HepG2 (cell line): ENCODE measurements around the gene HOXD1. TPM values are rescaled to one million over a fixed set of nuclear protein-coding genes. Genes with fewer than 3 reads are reported as not detected.

Experiments
- HOXA3 ChIP-seq: sonication (generic); formaldehyde crosslinking; IDR thresholded peaks from 2 replicates; pipeline ENCODE4 v1.5.0; 2020; ENCODE audit warnings: missing genetic modification reagents
- JUNB ChIP-seq: sonication (generic); formaldehyde crosslinking; IDR thresholded peaks from 2 replicates; pipeline ENCODE4 v1.8.0; 2022; ENCODE audit warnings: missing genetic modification reagents, mild to moderate bottlenecking, borderline replicate concordance
- KDM3A ChIP-seq: IDR thresholded peaks from 2 replicates; pipeline ENCODE4 v1.6.1; 2018; ENCODE audit warnings: low read depth, missing compliant biosample characterization
- MED8 ChIP-seq: sonication (generic); formaldehyde crosslinking; IDR thresholded peaks from 2 replicates; pipeline ENCODE4 v1.8.1; 2023; ENCODE audit warnings: mild to moderate bottlenecking, missing genetic modification reagents; ENCODE audit not compliant: insufficient replicate concordance
- NCOA1 ChIP-seq: sonication (generic); formaldehyde crosslinking; IDR thresholded peaks from 2 replicates; pipeline ENCODE4 v1.9.0; 2021; ENCODE audit warnings: missing genetic modification reagents
- RBAK ChIP-seq: sonication (generic); formaldehyde crosslinking; IDR thresholded peaks from 2 replicates; pipeline ENCODE4 v1.5.1; 2020; ENCODE audit warnings: mild to moderate bottlenecking, missing genetic modification reagents
- SATB2 ChIP-seq: sonication (generic); formaldehyde crosslinking; IDR thresholded peaks from 2 replicates; pipeline ENCODE4 v1.5.0; 2020; ENCODE audit warnings: missing genetic modification reagents
- SRY ChIP-seq: sonication (generic); formaldehyde crosslinking; IDR thresholded peaks from 2 replicates; pipeline ENCODE4 v1.8.0; 2022; ENCODE audit warnings: mild to moderate bottlenecking, missing genetic modification reagents
- ZBTB21 ChIP-seq: sonication (generic); formaldehyde crosslinking; IDR thresholded peaks from 2 replicates; pipeline ENCODE4 v1.4.0; 2020; ENCODE audit warnings: missing genetic modification reagents
- ZNF121 ChIP-seq: sonication (generic); formaldehyde crosslinking; IDR thresholded peaks from 2 replicates; pipeline ENCODE4 v1.5.0; 2020; ENCODE audit warnings: mild to moderate bottlenecking, missing genetic modification reagents
- ZNF460 ChIP-seq: sonication (generic); formaldehyde crosslinking; IDR thresholded peaks from 2 replicates; pipeline ENCODE4 v1.5.1; 2020; ENCODE audit warnings: missing genetic modification reagents, mild to moderate bottlenecking, borderline replicate concordance
- ZNF768 ChIP-seq: sonication (generic); formaldehyde crosslinking; IDR thresholded peaks from 2 replicates; pipeline ENCODE4 v1.4.0; 2020; ENCODE audit warnings: missing genetic modification reagents
- ZNF878 ChIP-seq: sonication (generic); formaldehyde crosslinking; IDR thresholded peaks from 2 replicates; pipeline ENCODE4 v1.8.1; 2023; ENCODE audit warnings: mild to moderate bottlenecking, missing genetic modification reagents, moderate library complexity
- polyA plus RNA-seq, 8 experiments: library from polyadenylated mRNA; depleted of rRNA in 3 of 8; stranded (reverse) in 7 of 8; unstranded in 1 of 8; fragments of >200 nt; fragmentation: Illumina TruSeq in 4 of 8; extraction: Trizol in 4 of 8; gene quantifications; 2 replicates each; pipeline versions ENCODE4 v1.2.1 to v1.2.3, GENCODE V29; 2011 to 2016; ENCODE audit warnings: low read depth in 4 of 8, missing spikeins in 1 of 8, mixed read lengths in 1 of 8; ENCODE audit not compliant: insufficient read depth in 1 of 8
- total RNA-seq, 5 experiments: library from RNA; depleted of rRNA; stranded (reverse); fragments of >200 nt; fragmentation: Illumina TruSeq; extraction: Trizol; gene quantifications; 2 replicates each; pipeline ENCODE4 v1.2.3, GENCODE V29; 2016; ENCODE audit warnings: low read depth in 1 of 5
- TF ChIP-seq, protein P1 (sequence below): sonication (generic); formaldehyde crosslinking; IDR thresholded peaks from 2 replicates; pipeline ENCODE4 v1.5.1; 2020; ENCODE audit warnings: mild to moderate bottlenecking, missing genetic modification reagents, moderate library complexity
- TF ChIP-seq, protein P2 (sequence below): sonication (generic); formaldehyde crosslinking; IDR thresholded peaks from 2 replicates; pipeline ENCODE4 v1.8.0; 2022; ENCODE audit warnings: missing genetic modification reagents, mild to moderate bottlenecking, moderate library complexity, borderline replicate concordance
- TF ChIP-seq, protein P3 (sequence below): sonication (generic); formaldehyde crosslinking; IDR thresholded peaks from 2 replicates; pipeline ENCODE4 v1.9.0; 2022; ENCODE audit warnings: missing genetic modification reagents, mild to moderate bottlenecking, borderline replicate concordance
- TF ChIP-seq, protein P4 (sequence below): IDR thresholded peaks from 2 replicates; pipeline ENCODE4 v1.6.1; 2016; ENCODE audit warnings: missing compliant biosample characterization, missing genetic modification reagents, borderline replicate concordance
- TF ChIP-seq, protein P5 (sequence below): IDR thresholded peaks from 2 replicates; pipeline ENCODE4 v1.6.1; 2016; ENCODE audit warnings: missing compliant biosample characterization, missing genetic modification reagents, borderline replicate concordance

Gene HOXD1
- total and polyA plus RNA-seq, 2 of the 13 experiments (the other 11 are each of a cell fraction or from before 2014, with no cell fraction given), result 10.0 to 22.3 TPM

DNA sequence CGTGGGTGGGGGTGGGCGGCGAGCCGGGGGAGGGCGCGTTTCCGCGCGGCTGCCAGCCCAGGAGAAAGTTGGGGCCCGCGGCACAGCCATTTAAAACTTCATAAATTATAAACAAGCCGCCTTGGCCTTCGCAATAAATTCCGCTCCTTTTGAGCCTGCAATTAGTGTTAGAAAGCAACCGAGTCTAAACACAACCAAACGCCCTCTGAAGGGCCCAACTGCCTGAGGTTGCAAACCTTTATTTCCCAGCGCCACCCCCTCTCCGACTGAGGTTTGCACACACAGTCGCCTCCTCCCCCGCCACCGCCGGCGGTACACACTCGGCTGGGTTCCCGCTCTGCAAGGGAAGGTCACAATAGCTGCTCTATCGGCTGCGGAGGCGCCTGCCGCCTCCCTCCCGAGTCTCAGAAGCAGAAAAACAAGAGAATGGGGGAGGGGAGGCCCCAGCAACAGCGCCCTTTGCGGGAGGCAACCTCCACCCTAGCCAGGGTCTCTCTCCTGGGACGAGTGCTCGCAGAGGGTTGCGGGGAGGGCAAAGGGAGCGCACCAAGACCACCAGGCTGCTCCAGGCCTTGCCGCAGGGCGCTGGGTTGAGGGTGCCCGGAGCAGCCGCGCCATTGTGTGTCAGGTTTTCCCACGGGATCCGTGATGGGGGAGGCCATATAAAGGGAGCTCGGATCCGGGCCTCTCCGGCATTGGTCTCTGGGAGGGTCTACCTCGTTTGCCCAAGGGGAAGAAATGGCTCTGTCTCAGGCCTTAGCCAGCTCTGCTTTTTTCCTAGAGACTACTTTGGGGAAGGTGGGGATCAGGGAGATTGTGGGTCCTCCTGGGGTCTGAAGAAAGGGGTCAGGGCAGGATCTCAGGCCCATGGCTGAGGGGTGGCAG is 13.4 kb upstream of the HOXD1 start (continued):
- TF ChIP-seq, protein P1, sequence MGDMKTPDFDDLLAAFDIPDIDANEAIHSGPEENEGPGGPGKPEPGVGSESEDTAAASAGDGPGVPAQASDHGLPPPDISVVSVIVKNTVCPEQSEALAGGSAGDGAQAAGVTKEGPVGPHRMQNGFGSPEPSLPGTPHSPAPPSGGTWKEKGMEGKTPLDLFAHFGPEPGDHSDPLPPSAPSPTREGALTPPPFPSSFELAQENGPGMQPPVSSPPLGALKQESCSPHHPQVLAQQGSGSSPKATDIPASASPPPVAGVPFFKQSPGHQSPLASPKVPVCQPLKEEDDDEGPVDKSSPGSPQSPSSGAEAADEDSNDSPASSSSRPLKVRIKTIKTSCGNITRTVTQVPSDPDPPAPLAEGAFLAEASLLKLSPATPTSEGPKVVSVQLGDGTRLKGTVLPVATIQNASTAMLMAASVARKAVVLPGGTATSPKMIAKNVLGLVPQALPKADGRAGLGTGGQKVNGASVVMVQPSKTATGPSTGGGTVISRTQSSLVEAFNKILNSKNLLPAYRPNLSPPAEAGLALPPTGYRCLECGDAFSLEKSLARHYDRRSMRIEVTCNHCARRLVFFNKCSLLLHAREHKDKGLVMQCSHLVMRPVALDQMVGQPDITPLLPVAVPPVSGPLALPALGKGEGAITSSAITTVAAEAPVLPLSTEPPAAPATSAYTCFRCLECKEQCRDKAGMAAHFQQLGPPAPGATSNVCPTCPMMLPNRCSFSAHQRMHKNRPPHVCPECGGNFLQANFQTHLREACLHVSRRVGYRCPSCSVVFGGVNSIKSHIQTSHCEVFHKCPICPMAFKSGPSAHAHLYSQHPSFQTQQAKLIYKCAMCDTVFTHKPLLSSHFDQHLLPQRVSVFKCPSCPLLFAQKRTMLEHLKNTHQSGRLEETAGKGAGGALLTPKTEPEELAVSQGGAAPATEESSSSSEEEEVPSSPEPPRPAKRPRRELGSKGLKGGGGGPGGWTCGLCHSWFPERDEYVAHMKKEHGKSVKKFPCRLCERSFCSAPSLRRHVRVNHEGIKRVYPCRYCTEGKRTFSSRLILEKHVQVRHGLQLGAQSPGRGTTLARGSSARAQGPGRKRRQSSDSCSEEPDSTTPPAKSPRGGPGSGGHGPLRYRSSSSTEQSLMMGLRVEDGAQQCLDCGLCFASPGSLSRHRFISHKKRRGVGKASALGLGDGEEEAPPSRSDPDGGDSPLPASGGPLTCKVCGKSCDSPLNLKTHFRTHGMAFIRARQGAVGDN (CRISPR knock-in tag), result peak; percentile 90
- TF ChIP-seq, protein P2, sequence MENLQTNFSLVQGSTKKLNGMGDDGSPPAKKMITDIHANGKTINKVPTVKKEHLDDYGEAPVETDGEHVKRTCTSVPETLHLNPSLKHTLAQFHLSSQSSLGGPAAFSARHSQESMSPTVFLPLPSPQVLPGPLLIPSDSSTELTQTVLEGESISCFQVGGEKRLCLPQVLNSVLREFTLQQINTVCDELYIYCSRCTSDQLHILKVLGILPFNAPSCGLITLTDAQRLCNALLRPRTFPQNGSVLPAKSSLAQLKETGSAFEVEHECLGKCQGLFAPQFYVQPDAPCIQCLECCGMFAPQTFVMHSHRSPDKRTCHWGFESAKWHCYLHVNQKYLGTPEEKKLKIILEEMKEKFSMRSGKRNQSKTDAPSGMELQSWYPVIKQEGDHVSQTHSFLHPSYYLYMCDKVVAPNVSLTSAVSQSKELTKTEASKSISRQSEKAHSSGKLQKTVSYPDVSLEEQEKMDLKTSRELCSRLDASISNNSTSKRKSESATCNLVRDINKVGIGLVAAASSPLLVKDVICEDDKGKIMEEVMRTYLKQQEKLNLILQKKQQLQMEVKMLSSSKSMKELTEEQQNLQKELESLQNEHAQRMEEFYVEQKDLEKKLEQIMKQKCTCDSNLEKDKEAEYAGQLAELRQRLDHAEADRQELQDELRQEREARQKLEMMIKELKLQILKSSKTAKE, result 0 out of 2 replicates have a peak, but pooled peaks have one; percentile 29
- TF ChIP-seq, protein P3, sequence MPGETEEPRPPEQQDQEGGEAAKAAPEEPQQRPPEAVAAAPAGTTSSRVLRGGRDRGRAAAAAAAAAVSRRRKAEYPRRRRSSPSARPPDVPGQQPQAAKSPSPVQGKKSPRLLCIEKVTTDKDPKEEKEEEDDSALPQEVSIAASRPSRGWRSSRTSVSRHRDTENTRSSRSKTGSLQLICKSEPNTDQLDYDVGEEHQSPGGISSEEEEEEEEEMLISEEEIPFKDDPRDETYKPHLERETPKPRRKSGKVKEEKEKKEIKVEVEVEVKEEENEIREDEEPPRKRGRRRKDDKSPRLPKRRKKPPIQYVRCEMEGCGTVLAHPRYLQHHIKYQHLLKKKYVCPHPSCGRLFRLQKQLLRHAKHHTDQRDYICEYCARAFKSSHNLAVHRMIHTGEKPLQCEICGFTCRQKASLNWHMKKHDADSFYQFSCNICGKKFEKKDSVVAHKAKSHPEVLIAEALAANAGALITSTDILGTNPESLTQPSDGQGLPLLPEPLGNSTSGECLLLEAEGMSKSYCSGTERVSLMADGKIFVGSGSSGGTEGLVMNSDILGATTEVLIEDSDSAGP (CRISPR knock-in tag), result peak; percentile 74; the same call in 1 of the 2 replicates
- TF ChIP-seq KDM3A (CRISPR knock-in tag) (no peak), RBAK (CRISPR knock-in tag) (no peak), MED8 (CRISPR knock-in tag) (peak; percentile 35), ZNF768 (CRISPR knock-in tag) (no peak), ZBTB21 (CRISPR knock-in tag) (no peak), ZNF121 (no peak), ZNF460 (CRISPR knock-in tag) (no peak), JUNB (no peak), SATB2 (CRISPR knock-in tag) (no peak), NCOA1 (no peak), SRY (CRISPR knock-in tag) (no peak), ZNF878 (CRISPR knock-in tag) (no peak), HOXA3 (CRISPR knock-in tag) (0 out of 2 replicates have a peak, but pooled peaks have one; percentile 11)
- TF ChIP-seq, protein P4, sequence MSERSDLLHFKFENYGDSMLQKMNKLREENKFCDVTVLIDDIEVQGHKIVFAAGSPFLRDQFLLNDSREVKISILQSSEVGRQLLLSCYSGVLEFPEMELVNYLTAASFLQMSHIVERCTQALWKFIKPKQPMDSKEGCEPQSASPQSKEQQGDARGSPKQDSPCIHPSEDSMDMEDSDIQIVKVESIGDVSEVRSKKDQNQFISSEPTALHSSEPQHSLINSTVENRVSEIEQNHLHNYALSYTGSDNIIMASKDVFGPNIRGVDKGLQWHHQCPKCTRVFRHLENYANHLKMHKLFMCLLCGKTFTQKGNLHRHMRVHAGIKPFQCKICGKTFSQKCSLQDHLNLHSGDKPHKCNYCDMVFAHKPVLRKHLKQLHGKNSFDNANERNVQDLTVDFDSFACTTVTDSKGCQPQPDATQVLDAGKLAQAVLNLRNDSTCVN (CRISPR knock-in tag), result no peak
- TF ChIP-seq, protein P5, sequence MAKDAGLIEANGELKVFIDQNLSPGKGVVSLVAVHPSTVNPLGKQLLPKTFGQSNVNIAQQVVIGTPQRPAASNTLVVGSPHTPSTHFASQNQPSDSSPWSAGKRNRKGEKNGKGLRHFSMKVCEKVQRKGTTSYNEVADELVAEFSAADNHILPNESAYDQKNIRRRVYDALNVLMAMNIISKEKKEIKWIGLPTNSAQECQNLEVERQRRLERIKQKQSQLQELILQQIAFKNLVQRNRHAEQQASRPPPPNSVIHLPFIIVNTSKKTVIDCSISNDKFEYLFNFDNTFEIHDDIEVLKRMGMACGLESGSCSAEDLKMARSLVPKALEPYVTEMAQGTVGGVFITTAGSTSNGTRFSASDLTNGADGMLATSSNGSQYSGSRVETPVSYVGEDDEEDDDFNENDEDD, result peak; percentile 79; the same call in 1 of the 2 replicates
